ENCODE data around the gene ITGB2. TPM values are rescaled to one million over a fixed set of nuclear protein-coding genes. Genes with fewer than 3 reads are reported as not detected.

ITGB2 gene
- total RNA-seq, 1 donor from 2014 or later: 0.62 TPM

DNA sequence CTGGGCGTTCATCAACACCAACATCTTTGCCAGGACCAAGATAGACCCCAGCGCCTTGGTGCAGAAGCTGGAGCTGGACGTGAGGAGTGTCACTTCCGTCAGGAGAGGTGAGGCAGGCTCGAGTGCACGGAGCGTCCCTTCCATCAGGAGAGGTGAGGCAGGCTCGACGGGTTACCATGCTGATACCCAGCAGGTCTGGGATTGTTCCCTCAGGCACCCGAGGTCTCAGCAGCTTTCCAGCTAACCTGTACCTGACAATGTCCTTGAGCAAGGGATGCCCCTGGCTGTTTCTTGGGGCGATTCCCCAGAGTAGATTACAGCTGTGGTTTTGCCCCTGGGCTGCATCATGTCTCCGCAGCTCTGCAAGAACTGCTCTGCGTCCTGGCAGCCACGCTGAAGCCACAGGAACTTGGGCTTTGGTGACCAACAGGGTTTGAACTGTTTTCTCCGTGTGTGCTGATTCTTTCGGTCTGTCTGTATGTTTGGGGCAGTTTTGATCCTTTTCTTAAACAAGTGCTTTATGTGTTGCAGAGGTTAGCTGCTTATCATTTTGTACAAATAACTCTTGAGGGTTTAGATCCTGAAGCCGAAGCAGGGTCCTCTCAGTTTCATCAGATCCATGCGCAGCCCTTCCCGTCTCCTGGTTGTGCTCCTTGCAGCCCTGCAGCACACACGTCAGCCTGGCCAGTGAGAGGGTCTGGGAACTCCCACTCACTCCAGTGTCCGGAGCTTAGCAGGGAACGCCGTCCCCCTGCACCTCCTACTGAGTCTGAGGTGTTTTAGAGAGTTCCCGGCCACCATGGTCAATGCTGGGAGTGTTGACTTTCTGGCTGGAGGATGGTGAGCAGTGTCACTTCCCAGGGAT, 23.2 kb upstream of the ITGB2 start:
- Mint-ChIP-seq H3K27me3 (ENCODE audit: unreplicated experiment) (no peaks in the 10 kb centered on the region), H3K9me3 (ENCODE audit: unreplicated experiment) (no peaks in the 10 kb centered on the region), H3K4me3 (ENCODE audit: unreplicated experiment) (no peak overlapping the region), H3K27ac (ENCODE audit: unreplicated experiment) (no peak overlapping the region), H3K4me1 (ENCODE audit: unreplicated experiment) (peaks cover 32% of the 10 kb centered on the region), H3K36me3 (ENCODE audit: unreplicated experiment) (peaks cover 13% of the 10 kb centered on the region)
- no peak for DNase-seq (ENCODE audit: extremely low spot score, unreplicated experiment)
- TF ChIP-seq, protein P1, sequence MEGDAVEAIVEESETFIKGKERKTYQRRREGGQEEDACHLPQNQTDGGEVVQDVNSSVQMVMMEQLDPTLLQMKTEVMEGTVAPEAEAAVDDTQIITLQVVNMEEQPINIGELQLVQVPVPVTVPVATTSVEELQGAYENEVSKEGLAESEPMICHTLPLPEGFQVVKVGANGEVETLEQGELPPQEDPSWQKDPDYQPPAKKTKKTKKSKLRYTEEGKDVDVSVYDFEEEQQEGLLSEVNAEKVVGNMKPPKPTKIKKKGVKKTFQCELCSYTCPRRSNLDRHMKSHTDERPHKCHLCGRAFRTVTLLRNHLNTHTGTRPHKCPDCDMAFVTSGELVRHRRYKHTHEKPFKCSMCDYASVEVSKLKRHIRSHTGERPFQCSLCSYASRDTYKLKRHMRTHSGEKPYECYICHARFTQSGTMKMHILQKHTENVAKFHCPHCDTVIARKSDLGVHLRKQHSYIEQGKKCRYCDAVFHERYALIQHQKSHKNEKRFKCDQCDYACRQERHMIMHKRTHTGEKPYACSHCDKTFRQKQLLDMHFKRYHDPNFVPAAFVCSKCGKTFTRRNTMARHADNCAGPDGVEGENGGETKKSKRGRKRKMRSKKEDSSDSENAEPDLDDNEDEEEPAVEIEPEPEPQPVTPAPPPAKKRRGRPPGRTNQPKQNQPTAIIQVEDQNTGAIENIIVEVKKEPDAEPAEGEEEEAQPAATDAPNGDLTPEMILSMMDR (IDR thresholded peaks at IDR 0.05): no peak

DNA sequence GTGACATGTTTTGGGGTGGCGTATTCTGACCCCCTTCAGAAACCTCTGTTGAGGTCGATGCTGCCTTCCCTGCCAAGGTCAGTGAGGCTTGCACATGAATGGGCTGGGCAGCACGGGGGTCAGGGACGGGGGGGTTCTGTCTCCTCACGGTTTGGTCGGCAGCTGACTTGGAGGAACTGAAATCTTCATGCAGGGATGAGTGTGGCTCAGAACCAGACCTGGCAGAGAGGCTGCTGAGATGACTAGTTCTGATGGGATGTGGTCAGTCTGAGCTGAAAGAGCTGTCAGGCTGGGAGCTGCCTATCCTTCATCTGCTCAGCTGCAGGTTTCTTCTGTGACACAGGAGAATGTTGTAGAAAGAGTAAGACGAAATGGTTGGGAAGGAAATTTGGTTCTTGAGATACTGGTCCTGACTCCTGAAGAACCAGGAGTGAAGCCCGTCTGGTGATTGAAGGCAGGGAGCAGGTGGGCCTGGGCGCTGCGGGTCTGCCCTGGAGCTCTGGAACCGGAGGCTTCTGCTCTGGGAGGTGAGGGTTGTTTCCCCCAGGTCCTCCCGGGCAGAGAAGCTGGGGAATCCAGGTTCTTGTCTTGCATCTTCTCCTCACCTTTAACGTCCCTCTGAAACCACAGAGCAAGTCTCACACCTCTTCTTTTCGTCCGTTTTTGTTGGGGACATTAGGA, 22.4 kb upstream of the ITGB2 start:
- DNase-seq (ENCODE audit: extremely low spot score, unreplicated experiment): no peak
- Mint-ChIP-seq H3K27ac (ENCODE audit: unreplicated experiment) (no peak overlapping the region), H3K27me3 (ENCODE audit: unreplicated experiment) (no peaks in the 10 kb centered on the region), H3K9me3 (ENCODE audit: unreplicated experiment) (no peaks in the 10 kb centered on the region), H3K4me1 (ENCODE audit: unreplicated experiment) (peaks cover 32% of the 10 kb centered on the region), H3K4me3 (ENCODE audit: unreplicated experiment) (no peak overlapping the region), H3K36me3 (ENCODE audit: unreplicated experiment) (peaks cover 13% of the 10 kb centered on the region)
- TF ChIP-seq, protein P1 (IDR thresholded peaks at IDR 0.05): no peak

DNA sequence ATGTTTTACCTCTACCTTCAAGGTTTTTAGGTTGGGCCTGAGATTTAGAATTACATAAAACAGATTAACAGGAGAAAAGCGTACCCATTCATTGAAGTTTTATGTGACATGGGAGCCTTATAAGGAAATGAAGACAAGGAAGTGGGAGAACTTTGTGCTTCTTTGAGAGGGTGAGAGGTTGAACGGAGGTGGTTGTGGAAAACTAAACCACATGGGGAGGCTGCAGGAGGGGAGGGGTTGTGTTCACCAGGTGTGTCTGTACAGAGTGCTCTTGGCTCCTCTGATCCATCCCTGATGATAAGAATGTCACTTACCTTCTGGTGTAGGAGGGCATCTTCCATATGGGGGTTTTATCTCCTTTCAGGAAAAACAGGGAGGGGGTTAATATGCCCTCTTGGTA, 21.9 kb upstream of the ITGB2 start:
- Mint-ChIP-seq H3K4me1 (ENCODE audit: unreplicated experiment) (peaks cover 28% of the 10 kb centered on the region), H3K4me3 (ENCODE audit: unreplicated experiment) (no peak overlapping the region), H3K9me3 (ENCODE audit: unreplicated experiment) (no peaks in the 10 kb centered on the region), H3K27ac (ENCODE audit: unreplicated experiment) (no peak overlapping the region), H3K27me3 (ENCODE audit: unreplicated experiment) (no peaks in the 10 kb centered on the region), H3K36me3 (ENCODE audit: unreplicated experiment) (peaks cover 13% of the 10 kb centered on the region)
- DNase-seq (ENCODE audit: extremely low spot score, unreplicated experiment): no peak
- TF ChIP-seq, protein P1 (IDR thresholded peaks at IDR 0.05): no peak

DNA sequence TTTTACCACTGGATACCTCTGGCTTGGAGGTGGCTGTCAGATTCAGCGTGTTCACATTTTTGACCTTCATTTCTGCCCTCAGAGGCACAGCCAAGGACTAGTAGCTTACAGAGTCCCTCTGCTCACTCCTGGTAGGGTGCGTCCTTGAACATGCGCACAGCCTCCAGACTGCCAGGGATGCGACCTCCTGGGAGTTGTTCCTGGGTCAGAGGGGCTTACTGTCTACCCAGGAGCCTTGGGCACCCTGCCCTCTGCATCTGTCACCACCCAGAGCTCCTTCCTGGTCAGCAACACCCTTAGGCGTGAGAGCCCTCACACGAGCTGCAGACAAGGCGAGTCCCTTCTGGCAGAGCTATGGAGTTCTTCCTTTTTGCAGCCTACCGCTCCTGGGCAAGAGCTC, 20.9 kb upstream of the ITGB2 start:
- Mint-ChIP-seq H3K27me3 (ENCODE audit: unreplicated experiment) (no peaks in the 10 kb centered on the region), H3K27ac (ENCODE audit: unreplicated experiment) (no peak overlapping the region), H3K36me3 (ENCODE audit: unreplicated experiment) (peaks cover 13% of the 10 kb centered on the region), H3K9me3 (ENCODE audit: unreplicated experiment) (no peaks in the 10 kb centered on the region), H3K4me3 (ENCODE audit: unreplicated experiment) (peak overlapping the region; percentile 85), H3K4me1 (ENCODE audit: unreplicated experiment) (peaks cover 22% of the 10 kb centered on the region)
- TF ChIP-seq, protein P1 (IDR thresholded peaks at IDR 0.05): no peak
- DNase-seq (ENCODE audit: extremely low spot score, unreplicated experiment): no peak

DNA sequence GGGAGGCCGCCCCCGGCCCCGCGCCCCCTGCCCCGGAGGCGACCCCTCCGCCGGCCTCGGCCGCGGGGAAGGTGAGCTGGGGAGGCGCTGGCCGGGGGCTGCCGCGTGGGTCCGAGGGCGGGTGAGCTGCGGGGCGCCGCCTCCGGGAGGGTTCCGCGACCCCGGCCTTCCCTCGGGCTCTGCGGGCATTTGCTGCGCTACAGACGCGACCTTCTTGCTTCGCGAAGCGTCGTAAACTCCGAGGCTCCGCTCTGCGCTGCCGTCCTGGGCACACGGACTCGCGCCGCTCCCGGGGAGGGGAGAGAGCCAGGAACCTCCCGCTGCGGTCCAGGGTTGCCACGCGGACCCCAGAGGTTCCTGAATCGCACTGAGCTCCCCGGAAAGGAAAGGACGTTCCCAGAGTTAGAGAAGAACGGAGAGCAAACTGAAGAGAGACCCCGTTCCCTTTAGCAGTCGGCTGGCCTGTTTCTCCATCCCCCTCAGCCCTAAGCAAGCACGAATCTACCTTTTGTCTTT, 19.5 kb upstream of the ITGB2 start:
- TF ChIP-seq, protein P1 (IDR thresholded peaks at IDR 0.05): no peak
- peak overlapping the region; percentile 85 for H3K4me3 Mint-ChIP-seq (ENCODE audit: unreplicated experiment)
- H3K27me3 Mint-ChIP-seq (ENCODE audit: unreplicated experiment): no peaks in the 10 kb centered on the region
- DNase-seq (ENCODE audit: extremely low spot score, unreplicated experiment): no peak
- H3K9me3 Mint-ChIP-seq (ENCODE audit: unreplicated experiment): no peaks in the 10 kb centered on the region
- peak overlapping the region; percentile 60 for H3K27ac Mint-ChIP-seq (ENCODE audit: unreplicated experiment)
- H3K4me1 Mint-ChIP-seq (ENCODE audit: unreplicated experiment): peaks cover 22% of the 10 kb centered on the region
- H3K36me3 Mint-ChIP-seq (ENCODE audit: unreplicated experiment): peaks cover 5% of the 10 kb centered on the region

All from osteocyte (in vitro differentiated cells).